H1 (cell line): Measurements from ENCODE around the gene ICA1. TPM values are rescaled to one million over a fixed set of nuclear protein-coding genes. Genes with fewer than 3 reads are reported as not detected.

Experiments used
- CTCF ChIA-PET: fragments of 300-600 bp; sonication (Branson Sonifier 250); formaldehyde crosslinking; loops from one replicate; lab custom pipeline; 2021; ENCODE audit not compliant: partially characterized antibody; lab: Charles Lee
- POLR2A ChIA-PET: fragments of 300-600 bp; sonication (Branson Sonifier 250); formaldehyde crosslinking; loops from one replicate; lab custom pipeline; 2021; ENCODE audit warnings: inconsistent platforms; ENCODE audit not compliant: partially characterized antibody; lab: Charles Lee
- DNase-seq, 2 experiments: peaks; one replicate each; pipeline versions ENCODE4 v3.0.0 to v3.0.0-alpha.2; 2010 to 2022; ENCODE audit warnings: low spot score in 2 of 2, low read depth in 1 of 2, mixed read lengths in 1 of 2
- FAIRE-seq: peaks from 2 replicates; lab custom pipeline; 2011; peaks lifted over from hg19 to GRCh38; lab: Jason Lieb, UNC
- H2AFZ ChIP-seq: 2 replicates; pipeline ENCODE4 v1.8.1; 2012; ENCODE audit warnings: low read length, inconsistent platforms
- H2AK5ac ChIP-seq: 2 replicates; pipeline ENCODE4 v1.6.1; 2013; ENCODE audit warnings: low read depth, low read length
- H2BK120ac ChIP-seq: replicated peaks from 2 replicates; pipeline ENCODE3; 2013; ENCODE audit warnings: low read depth, low read length, inconsistent platforms
- H2BK12ac ChIP-seq: 2 replicates; pipeline ENCODE4 v1.6.1; 2013; ENCODE audit warnings: low read depth, low read length
- H2BK15ac ChIP-seq: 2 replicates; pipeline ENCODE4 v1.6.1; 2013; ENCODE audit warnings: low read length
- H2BK20ac ChIP-seq: 2 replicates; pipeline ENCODE4 v1.6.1; 2013; ENCODE audit warnings: low read length
- H2BK5ac ChIP-seq: 2 replicates; pipeline ENCODE4 v1.6.1; 2013; ENCODE audit warnings: low read depth, low read length
- H3K14ac ChIP-seq: 2 replicates; pipeline ENCODE4 v1.6.1; 2013; ENCODE audit warnings: inconsistent platforms; ENCODE audit not compliant: insufficient read length
- H3K18ac ChIP-seq: 2 replicates; pipeline ENCODE4 v1.6.1; 2013; ENCODE audit warnings: low read length; ENCODE audit errors: extremely low read depth
- H3K23ac ChIP-seq: 2 replicates; pipeline ENCODE4 v1.6.1; 2013; ENCODE audit warnings: inconsistent platforms; ENCODE audit not compliant: insufficient read length
- H3K23me2 ChIP-seq: 2 replicates; pipeline ENCODE4 v1.6.1; 2013; ENCODE audit warnings: low read depth, low read length
- H3K27ac ChIP-seq: 2 replicates; pipeline ENCODE4 v1.6.1; 2011; ENCODE audit warnings: low read depth, low read length, inconsistent platforms
- H3K27me3 ChIP-seq, 4 experiments: replicated peaks in 1 of 4; 1 replicate in 1 of 4; 2 replicates in 3 of 4; pipeline versions ENCODE4 v1.6.1 to v1.8.1; 2011 to 2013; ENCODE audit warnings: low read length in 3 of 4, mild to moderate bottlenecking in 3 of 4, inconsistent platforms in 2 of 4, mixed read lengths in 2 of 4, moderate library complexity in 1 of 4; ENCODE audit not compliant: control insufficient read depth in 3 of 4, insufficient read depth in 3 of 4; ENCODE audit errors: extremely low read depth in 1 of 4
- H3K36me3 ChIP-seq, 4 experiments: 2 replicates each; pipeline versions ENCODE4 v1.6.1 to v1.8.1; 2011 to 2013; ENCODE audit warnings: mild to moderate bottlenecking in 4 of 4, low read length in 3 of 4, moderate library complexity in 2 of 4, control low read depth in 1 of 4, inconsistent platforms in 1 of 4; ENCODE audit not compliant: insufficient read depth in 4 of 4, control insufficient read depth in 2 of 4
- H3K4ac ChIP-seq: replicated peaks from 2 replicates; pipeline ENCODE3; 2013; ENCODE audit warnings: low read length, low read depth, mixed read lengths, inconsistent platforms; ENCODE audit not compliant: insufficient read length
- H3K4me1 ChIP-seq, 4 experiments: replicated peaks in 1 of 4; 1 replicate in 1 of 4; 2 replicates in 3 of 4; pipeline versions ENCODE4 v1.6.1 to v1.8.1; 2011 to 2013; ENCODE audit warnings: low read length in 3 of 4, inconsistent platforms in 2 of 4, mixed read lengths in 1 of 4; ENCODE audit not compliant: insufficient read depth in 4 of 4, control insufficient read depth in 3 of 4
- H3K4me2 ChIP-seq, 2 experiments: 2 replicates each; pipeline versions ENCODE4 v1.6.1 to v1.8.1; 2011 to 2013; ENCODE audit warnings: low read depth in 2 of 2, low read length in 2 of 2, control low read depth in 1 of 2, inconsistent platforms in 1 of 2, mild to moderate bottlenecking in 1 of 2; ENCODE audit not compliant: insufficient read depth in 1 of 2
- H3K4me3 ChIP-seq, 4 experiments: fragments of 200-600, 300-600 bp in 1 of 4; sonication (generic), shearing (Covaris generic), sonication (Bioruptor Twin) in 1 of 4; 2 replicates each; pipeline versions ENCODE4 v1.5.1 to v1.8.1; 2011 to 2016; ENCODE audit warnings: low read length in 4 of 4, low read depth in 3 of 4, control low read depth in 2 of 4, inconsistent platforms in 2 of 4, mild to moderate bottlenecking in 2 of 4, mixed read lengths in 1 of 4, moderate library complexity in 1 of 4; ENCODE audit not compliant: insufficient read depth in 2 of 4; ENCODE audit errors: extremely low read depth in 1 of 4
- H3K56ac ChIP-seq: replicated peaks from 2 replicates; pipeline ENCODE3; 2013; ENCODE audit warnings: low read depth, mild to moderate bottlenecking, mixed read lengths, low read length, inconsistent platforms; ENCODE audit not compliant: insufficient read length
- H3K79me1 ChIP-seq: 2 replicates; pipeline ENCODE4 v1.6.1; 2013; ENCODE audit warnings: low read depth, low read length, control low read depth
- H3K79me2 ChIP-seq, 2 experiments: 2 replicates each; pipeline versions ENCODE4 v1.6.1 to v1.8.1; 2012 to 2013; ENCODE audit warnings: low read length in 2 of 2, mild to moderate bottlenecking in 2 of 2, inconsistent platforms in 1 of 2; ENCODE audit not compliant: insufficient read depth in 2 of 2, control insufficient read depth in 1 of 2
- H3K9ac ChIP-seq, 4 experiments: replicated peaks in 1 of 4; 1 replicate in 1 of 4; 2 replicates in 3 of 4; pipeline versions ENCODE4 v1.6.1 to v1.8.1; 2011 to 2013; ENCODE audit warnings: low read depth in 3 of 4, low read length in 3 of 4, control low read depth in 2 of 4, mild to moderate bottlenecking in 2 of 4, moderate library complexity in 2 of 4, inconsistent platforms in 1 of 4; ENCODE audit errors: extremely low read depth in 1 of 4
- H3K9me3 ChIP-seq, 2 experiments: 2 replicates each; pipeline versions ENCODE4 v1.6.1 to v1.8.1; 2012 to 2013; ENCODE audit warnings: mild to moderate bottlenecking in 2 of 2, moderate library complexity in 2 of 2, control low read depth in 1 of 2, inconsistent platforms in 1 of 2, low read depth in 1 of 2, low read length in 1 of 2, mixed read lengths in 1 of 2; ENCODE audit not compliant: insufficient read depth in 2 of 2
- H4K20me1 ChIP-seq, 2 experiments: replicated peaks in 1 of 2; 2 replicates each; pipeline versions ENCODE3 to v1.8.1; 2011 to 2013; ENCODE audit warnings: inconsistent platforms in 2 of 2, low read length in 2 of 2, mild to moderate bottlenecking in 1 of 2; ENCODE audit not compliant: insufficient read depth in 2 of 2, control insufficient read depth in 1 of 2
- H4K5ac ChIP-seq: 2 replicates; pipeline ENCODE4 v1.6.1; 2013; ENCODE audit warnings: low read length, low read depth, mixed read lengths, inconsistent platforms; ENCODE audit not compliant: insufficient read length
- H4K8ac ChIP-seq: 2 replicates; pipeline ENCODE4 v1.8.0; 2013; ENCODE audit warnings: mild to moderate bottlenecking, moderate library complexity, low read length, inconsistent platforms; ENCODE audit not compliant: insufficient read depth; ENCODE audit errors: extremely low read depth
- H4K91ac ChIP-seq: replicated peaks from 2 replicates; pipeline ENCODE3; 2013; ENCODE audit warnings: low read length, mixed read lengths, inconsistent platforms; ENCODE audit not compliant: insufficient read length
- BACH1 ChIP-seq: IDR thresholded peaks from 2 replicates; pipeline ENCODE4 v1.6.1; 2012; ENCODE audit warnings: low read length, improper control_type of control experiment
- BCL11A ChIP-seq, 2 experiments: IDR thresholded peaks; one replicate each; pipeline ENCODE4 v1.6.1; 2011; ENCODE audit warnings: low read depth in 2 of 2, low read length in 2 of 2, mild to moderate bottlenecking in 2 of 2
- CBX5 ChIP-seq: fragments of 300-800, 300-1000 bp; sonication (generic); IDR thresholded peaks from 2 replicates; pipeline ENCODE4 v1.7.1; 2016; ENCODE audit warnings: antibody characterized with exemption, low read length, low read depth
- CTBP2 ChIP-seq: IDR thresholded peaks from 2 replicates; pipeline ENCODE4 v1.7.0; 2011; ENCODE audit warnings: borderline replicate concordance, mild to moderate bottlenecking, moderate library complexity, mixed read lengths, low read length; ENCODE audit not compliant: insufficient read depth, insufficient read length
- HDAC2 ChIP-seq, 2 experiments: fragments of 300-600 bp in 1 of 2; sonication (generic) in 1 of 2; IDR thresholded peaks; 2 replicates each; pipeline ENCODE4 v1.6.1; 2011 to 2012; ENCODE audit warnings: low read depth in 2 of 2, low read length in 2 of 2, mild to moderate bottlenecking in 2 of 2, moderate library complexity in 2 of 2, borderline replicate concordance in 1 of 2, inconsistent platforms in 1 of 2
- KDM5A ChIP-seq: fragments of 200-600 bp; IDR thresholded peaks from 2 replicates; pipeline ENCODE4 v1.7.1; 2012; ENCODE audit warnings: mild to moderate bottlenecking, low read length, inconsistent platforms, mixed read lengths
- MAX ChIP-seq: IDR thresholded peaks from 2 replicates; pipeline ENCODE4 v1.6.1; 2012; ENCODE audit warnings: inconsistent platforms
- POU5F1 ChIP-seq: IDR thresholded peaks from 2 replicates; pipeline ENCODE4 v1.6.1; 2011; ENCODE audit warnings: low read depth, mild to moderate bottlenecking, low read length, moderate library complexity
- RAD21 ChIP-seq, 2 experiments: IDR thresholded peaks in 1 of 2; conservative IDR thresholded peaks in 1 of 2; 2 replicates each; pipeline ENCODE4 v1.6.1; 2011; ENCODE audit warnings: low read depth in 2 of 2, low read length in 2 of 2, improper control_type of control experiment in 1 of 2, inconsistent platforms in 1 of 2, mild to moderate bottlenecking in 1 of 2, moderate library complexity in 1 of 2
- RFX5 ChIP-seq: IDR thresholded peaks from 2 replicates; pipeline ENCODE4 v1.6.1; 2011; ENCODE audit warnings: low read depth, low read length, improper control_type of control experiment, borderline replicate concordance
- RXRA ChIP-seq: IDR thresholded peaks from 2 replicates; pipeline ENCODE4 v1.6.1; 2011; ENCODE audit warnings: low read depth, mild to moderate bottlenecking, low read length, moderate library complexity; ENCODE audit not compliant: insufficient read depth
- SAP30 ChIP-seq: fragments of 300-600 bp; sonication (generic); IDR thresholded peaks from 2 replicates; pipeline ENCODE4 v1.7.1; 2012; ENCODE audit warnings: low read length, moderate library complexity, mild to moderate bottlenecking, inconsistent platforms; ENCODE audit not compliant: insufficient read depth, insufficient replicate concordance
- SP4 ChIP-seq: IDR thresholded peaks from 2 replicates; pipeline ENCODE4 v1.6.1; 2012; ENCODE audit warnings: low read length, inconsistent platforms
- TCF12 ChIP-seq: IDR thresholded peaks from 2 replicates; pipeline ENCODE4 v1.6.1; 2011; ENCODE audit warnings: low read depth, mild to moderate bottlenecking, low read length
- WGBS, 2 experiments: shearing (Covaris generic) in 1 of 2; methylation state at CpG; one replicate each; pipeline versions ENCODE4 v1.1.6 to v1.1.7; 2013 to 2015; ENCODE audit warnings: low lambda C conversion rate in 2 of 2, mixed read lengths in 2 of 2, inconsistent platforms in 1 of 2, low coverage in 1 of 2, missing lambda C conversion rate in 1 of 2; ENCODE audit not compliant: insufficient replicate concordance in 2 of 2, insufficient coverage in 1 of 2, insufficient read length in 1 of 2; ENCODE audit errors: extremely low coverage in 1 of 2, missing lambda C conversion rate in 1 of 2; 5-methylcytosine and 5-hydroxymethylcytosine counted together
- polyA plus RNA-seq, 7 experiments: library from polyadenylated mRNA; depleted of rRNA in 3 of 7; stranded (reverse) in 5 of 7; unstranded in 2 of 7; fragments of >200 nt in 5 of 7; fragments of 200-250 nt in 2 of 7; gene quantifications; 1 replicate in 5 of 7; 2 replicates in 1 of 7; 4 replicates in 1 of 7; pipeline versions ENCODE4 v1.2.1 to v1.2.3, GENCODE V29; 2011 to 2013; ENCODE audit warnings: missing spikeins in 2 of 7, mixed read lengths in 2 of 7
- total RNA-seq: library from RNA; stranded (reverse); fragmentation: NEBNext Ultra II Directional; extraction: Animal tissue kit (Norgen Biotek cat#: 25700); gene quantifications from 2 replicates; pipeline ENCODE4 v1.2.1, GENCODE V29; 2021

Gene ICA1
- total and polyA plus RNA-seq, 2 of the 8 experiments (the other 6 are each of a cell fraction or from before 2014, with no cell fraction given), result 14.9 to 37.1 TPM

DNA sequence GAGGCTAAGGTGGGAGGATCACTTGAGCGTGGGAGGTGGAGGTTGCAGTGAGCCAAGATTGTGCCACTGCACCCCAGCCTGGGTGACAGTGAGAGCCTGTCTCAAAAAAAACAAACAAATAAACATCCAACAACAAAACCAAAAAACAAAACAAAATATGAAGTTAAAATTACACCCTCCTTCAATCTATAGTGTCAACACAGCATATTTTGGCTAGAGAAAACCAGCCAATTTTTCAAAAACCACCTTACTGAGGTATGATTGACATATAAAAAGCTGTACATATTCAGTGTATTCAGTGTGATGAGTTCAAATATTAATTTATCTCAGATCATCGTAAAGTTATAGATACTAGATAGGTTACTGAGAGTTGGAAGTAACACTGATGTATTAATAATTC, 102.4 kb downstream of the ICA1 start:
- no peak overlapping the region for H2AK5ac ChIP-seq
- no peak overlapping the region for H2BK120ac ChIP-seq
- H4K5ac ChIP-seq, result no peak overlapping the region
- no peak overlapping the region for H4K91ac ChIP-seq
- ChIA-PET POLR2A (no interaction called here), CTCF (interaction anchor here (1.5 kb wide), 1 partner anchor 12 kb away, joined by 6 read pairs; no protein-coding TSS in a partner anchor)
- no peaks in the 10 kb centered on the region for H3K23me2 ChIP-seq
- no peak overlapping the region for H3K56ac ChIP-seq
- no peaks in the 10 kb centered on the region for H3K9me3 ChIP-seq
- no peaks in the 10 kb centered on the region for H3K27me3 ChIP-seq
- no peak overlapping the region for H3K27ac ChIP-seq
- no peak overlapping the region for H4K8ac ChIP-seq
- no peaks in the 10 kb centered on the region for H4K20me1 ChIP-seq
- H3K4me2 ChIP-seq, result no peak overlapping the region
- peaks cover 0 to 3% (median 0%) of the 10 kb centered on the region in 4 experiments; a peak in 2 of 7 replicates for H3K4me1 ChIP-seq
- no peak overlapping the region for H3K9ac ChIP-seq
- no peak overlapping the region for H3K18ac ChIP-seq
- FAIRE-seq (no peak), DNase-seq (no peak)
- no peaks in the 10 kb centered on the region for H3K79me1 ChIP-seq
- H3K79me2 ChIP-seq, result no peaks in the 10 kb centered on the region
- H2BK15ac ChIP-seq, result no peak overlapping the region
- no peak overlapping the region for H2BK5ac ChIP-seq
- H3K36me3 ChIP-seq, result no peaks in the 10 kb centered on the region; a peak in 1 of 8 replicates
- no peak overlapping the region for H2AFZ ChIP-seq
- WGBS, 2 experiments, result 92% methylated on average over 2 of the region's 2 CpGs; no CpG with 5 or more reads in 1 of the 2 experiments
- H3K23ac ChIP-seq, result no peak overlapping the region
- H3K4ac ChIP-seq, result no peak overlapping the region
- no peak overlapping the region for H2BK12ac ChIP-seq
- H3K14ac ChIP-seq, result no peak overlapping the region
- no peak overlapping the region for H2BK20ac ChIP-seq
- H3K4me3 ChIP-seq, result no peak overlapping the region
- TF ChIP-seq KDM5A (no peak), BCL11A (IDR thresholded peaks at IDR 0.05; ENCODE audit: low read depth in 2 of 2, low read length in 2 of 2) (no peak), TCF12 (no peak), RAD21 (IDR thresholded peaks at IDR 0.05 in 1 of 2, conservative IDR thresholded peaks at IDR 0.05 in 1 of 2; ENCODE audit: low read depth in 2 of 2, low read length in 2 of 2) (no peak), RXRA (no peak), SAP30 (no peak), HDAC2 (IDR thresholded peaks at IDR 0.05; ENCODE audit: borderline replicate concordance in 1 of 2, low read depth in 2 of 2, low read length in 2 of 2) (no peak), POU5F1 (no peak), BACH1 (no peak), RFX5 (no peak), SP4 (no peak), MAX (no peak), CTBP2 (no peak), CBX5 (no peak)
